BLaER1 treated with 17β-estradiol and CSF1 and Interleukin-3, amounts not matched to agents 10 nM and 100 nM (cell line): ENCODE data around the gene SOBP.
A peak's percentile ranks its signal among the peaks of the same experiment; 100 is the strongest.

Source experiments
- H3K27ac ChIP-seq, 11 experiments: shearing (Covaris generic); formaldehyde crosslinking; 2 replicates each; pipeline ENCODE4 v1.8.1; 2022
- H3K27me3 ChIP-seq, 11 experiments: shearing (Covaris generic); formaldehyde crosslinking; 2 replicates each; pipeline ENCODE4 v1.8.1; 2022
- H3K36me3 ChIP-seq, 11 experiments: shearing (Covaris generic); formaldehyde crosslinking; 2 replicates each; pipeline ENCODE4 v1.8.1; 2022
- H3K4me1 ChIP-seq, 10 experiments: shearing (Covaris generic); formaldehyde crosslinking; 2 replicates each; pipeline ENCODE4 v1.8.1; 2022
- H3K4me2 ChIP-seq, 11 experiments: shearing (Covaris generic); formaldehyde crosslinking; 2 replicates each; pipeline ENCODE4 v1.8.1; 2022
- H3K4me3 ChIP-seq, 10 experiments: shearing (Covaris generic); formaldehyde crosslinking; 2 replicates each; pipeline ENCODE4 v1.8.1; 2022
- H3K9ac ChIP-seq, 11 experiments: shearing (Covaris generic); formaldehyde crosslinking; 2 replicates each; pipeline ENCODE4 v1.8.1; 2022
- H3K9me3 ChIP-seq, 11 experiments: shearing (Covaris generic); formaldehyde crosslinking; replicated peaks in 1 of 11; 2 replicates each; pipeline ENCODE4 v1.8.1; 2022
- H4K20me1 ChIP-seq, 11 experiments: shearing (Covaris generic); formaldehyde crosslinking; 2 replicates each; pipeline ENCODE4 v1.8.1; 2022
- Cebpa-rat ChIP-seq, 11 experiments: shearing (Covaris generic); IDR thresholded peaks; 2 replicates each; pipeline ENCODE4 v1.8.1; 2022

SOBP gene

GRCh38 chr6:107585815-107586435, 96.0 kb downstream of the SOBP start:
- no peak overlapping the region for H3K9ac ChIP-seq
- H3K36me3 ChIP-seq = no peaks in the 10 kb centered on the region
- no peaks in the 10 kb centered on the region for H4K20me1 ChIP-seq
- H3K4me1 ChIP-seq = peaks cover 0 to 18% (median 0%) of the 10 kb centered on the region in 10 experiments; a peak in 4 of 20 replicates
- no peak overlapping the region for H3K4me3 ChIP-seq
- no peak overlapping the region for H3K27ac ChIP-seq
- no peaks in the 10 kb centered on the region for H3K27me3 ChIP-seq
- no peak overlapping the region for H3K4me2 ChIP-seq
- no peak for TF ChIP-seq Cebpa-rat (IDR thresholded peaks at IDR 0.05)
- H3K9me3 ChIP-seq = no peaks in the 10 kb centered on the region

GRCh38 chr6:107587451-107587850, 97.5 kb downstream of the SOBP start:
- Histone ChIP-seq H3K36me3 (no peaks in the 10 kb centered on the region), H3K9ac (no peak overlapping the region), H3K4me3 (no peak overlapping the region), H3K9me3 (no peaks in the 10 kb centered on the region), H4K20me1 (no peaks in the 10 kb centered on the region), H3K27ac (no peak overlapping the region), H3K4me2 (no peak overlapping the region), H3K27me3 (no peaks in the 10 kb centered on the region), H3K4me1 (peaks cover 0 to 8% (median 3%) of the 10 kb centered on the region in 10 experiments; a peak in 11 of 20 replicates)
- no peak for TF ChIP-seq Cebpa-rat (IDR thresholded peaks at IDR 0.05)

- no peak for TF ChIP-seq Cebpa-rat (IDR thresholded peaks at IDR 0.05)
These were observed 99.3 kb downstream of the SOBP start for GRCh38 chr6:107589199-107589598.

GRCh38 chr6:107589934-107590333, 100.0 kb downstream of the SOBP start:
- no peak for TF ChIP-seq Cebpa-rat (IDR thresholded peaks at IDR 0.05)
- no peak overlapping the region for H3K9ac ChIP-seq
- no peaks in the 10 kb centered on the region for H4K20me1 ChIP-seq
- H3K4me1 ChIP-seq = peaks cover 0 to 9% (median 3%) of the 10 kb centered on the region in 10 experiments; a peak in 7 of 20 replicates
- no peak overlapping the region for H3K27ac ChIP-seq
- no peaks in the 10 kb centered on the region for H3K9me3 ChIP-seq
- H3K36me3 ChIP-seq = no peaks in the 10 kb centered on the region
- no peak overlapping the region for H3K4me3 ChIP-seq
- no peaks in the 10 kb centered on the region for H3K27me3 ChIP-seq
- no peak overlapping the region for H3K4me2 ChIP-seq

More at GRCh38 chr6:107589199-107589598, 99.3 kb downstream of the SOBP start:
- Histone ChIP-seq H3K4me1 (peaks cover 0 to 9% (median 3%) of the 10 kb centered on the region in 10 experiments; a peak in 7 of 20 replicates), H3K36me3 (no peaks in the 10 kb centered on the region), H3K4me2 (no peak overlapping the region), H3K27me3 (no peaks in the 10 kb centered on the region), H3K9ac (no peak overlapping the region), H4K20me1 (no peaks in the 10 kb centered on the region), H3K4me3 (no peak overlapping the region), H3K9me3 (no peaks in the 10 kb centered on the region), H3K27ac (no peak overlapping the region)

- H4K20me1 ChIP-seq = no peaks in the 10 kb centered on the region
- no peaks in the 10 kb centered on the region for H3K27me3 ChIP-seq
- no peak overlapping the region for H3K9ac ChIP-seq
- H3K4me2 ChIP-seq = no peak overlapping the region
- peaks cover 0 to 9% (median 3%) of the 10 kb centered on the region in 10 experiments; a peak in 7 of 20 replicates for H3K4me1 ChIP-seq
- no peak for TF ChIP-seq Cebpa-rat (IDR thresholded peaks at IDR 0.05)
- no peaks in the 10 kb centered on the region for H3K36me3 ChIP-seq
- H3K27ac ChIP-seq = no peak overlapping the region
- no peak overlapping the region for H3K4me3 ChIP-seq
- no peaks in the 10 kb centered on the region for H3K9me3 ChIP-seq
These were observed 100.5 kb downstream of the SOBP start for GRCh38 chr6:107590378-107590777.

GRCh38 chr6:107591346-107591745, 101.4 kb downstream of the SOBP start:
- H3K27ac ChIP-seq = no peak overlapping the region
- no peak overlapping the region for H3K9ac ChIP-seq
- no peak overlapping the region for H3K4me2 ChIP-seq
- H3K27me3 ChIP-seq = no peaks in the 10 kb centered on the region
- H3K4me3 ChIP-seq = no peak overlapping the region
- H3K4me1 ChIP-seq = peaks cover 0 to 9% (median 3%) of the 10 kb centered on the region in 10 experiments; a peak in 7 of 20 replicates
- no peaks in the 10 kb centered on the region for H4K20me1 ChIP-seq
- H3K9me3 ChIP-seq = no peaks in the 10 kb centered on the region
- H3K36me3 ChIP-seq = no peaks in the 10 kb centered on the region
- no peak for TF ChIP-seq Cebpa-rat (IDR thresholded peaks at IDR 0.05)

GRCh38 chr6:107592806-107593205, 102.9 kb downstream of the SOBP start:
- Histone ChIP-seq H3K27me3 (no peaks in the 10 kb centered on the region), H3K9me3 (no peaks in the 10 kb centered on the region), H3K27ac (no peak overlapping the region), H4K20me1 (no peaks in the 10 kb centered on the region), H3K4me3 (no peak overlapping the region), H3K4me1 (peaks cover 0 to 9% (median 3%) of the 10 kb centered on the region in 10 experiments; a peak in 7 of 20 replicates), H3K4me2 (peak overlapping the region in 7 of 11 experiments; percentile 0 to 21 (median 7); a peak in 7 of 22 replicates), H3K9ac (no peak overlapping the region), H3K36me3 (no peaks in the 10 kb centered on the region)
- TF ChIP-seq Cebpa-rat (IDR thresholded peaks at IDR 0.05) = no peak

- TF ChIP-seq Cebpa-rat (IDR thresholded peaks at IDR 0.05) = no peak
These were observed 104.8 kb downstream of the SOBP start for GRCh38 chr6:107594736-107595135.

GRCh38 chr6:107598091-107598490, 108.2 kb downstream of the SOBP start:
- no peaks in the 10 kb centered on the region for H3K36me3 ChIP-seq
- TF ChIP-seq Cebpa-rat (IDR thresholded peaks at IDR 0.05) = no peak
- H3K27me3 ChIP-seq = no peaks in the 10 kb centered on the region
- H3K9me3 ChIP-seq = no peaks in the 10 kb centered on the region
- no peaks in the 10 kb centered on the region for H4K20me1 ChIP-seq
- no peak overlapping the region for H3K9ac ChIP-seq
- no peak overlapping the region for H3K27ac ChIP-seq
- H3K4me3 ChIP-seq = no peak overlapping the region
- H3K4me1 ChIP-seq = no peaks in the 10 kb centered on the region
- H3K4me2 ChIP-seq = no peak overlapping the region

More at GRCh38 chr6:107594736-107595135, 104.8 kb downstream of the SOBP start:
- Histone ChIP-seq H3K9ac (no peak overlapping the region), H3K27me3 (no peaks in the 10 kb centered on the region), H3K4me1 (peaks cover 0 to 9% (median 3%) of the 10 kb centered on the region in 10 experiments; a peak in 7 of 20 replicates), H3K4me2 (no peak overlapping the region), H3K27ac (no peak overlapping the region), H3K9me3 (no peaks in the 10 kb centered on the region), H4K20me1 (no peaks in the 10 kb centered on the region), H3K36me3 (no peaks in the 10 kb centered on the region), H3K4me3 (no peak overlapping the region)

GRCh38 chr6:107599043-107599442, 109.1 kb downstream of the SOBP start:
- Histone ChIP-seq H3K4me2 (no peak overlapping the region), H3K4me1 (no peaks in the 10 kb centered on the region), H3K9ac (no peak overlapping the region), H3K9me3 (no peaks in the 10 kb centered on the region), H3K27me3 (no peaks in the 10 kb centered on the region), H3K36me3 (no peaks in the 10 kb centered on the region), H3K4me3 (no peak overlapping the region), H3K27ac (no peak overlapping the region), H4K20me1 (no peaks in the 10 kb centered on the region)
- no peak for TF ChIP-seq Cebpa-rat (IDR thresholded peaks at IDR 0.05)
